ENCODE results near the gene MISP3. TPM values are rescaled to one million over a fixed set of nuclear protein-coding genes. Genes with fewer than 3 reads are reported as not detected.

The MISP3 gene
- total RNA-seq, 4 donors from 2014 or later: 9.1 to 26.2 (median 17.2) TPM

- H3K4me3 ChIP-seq (ENCODE audit: low read depth, poor library complexity, severe bottlenecking): no peak overlapping the region
- no peak for TF ChIP-seq POLR2A (IDR thresholded peaks at IDR 0.05)
- TF ChIP-seq, protein P1, sequence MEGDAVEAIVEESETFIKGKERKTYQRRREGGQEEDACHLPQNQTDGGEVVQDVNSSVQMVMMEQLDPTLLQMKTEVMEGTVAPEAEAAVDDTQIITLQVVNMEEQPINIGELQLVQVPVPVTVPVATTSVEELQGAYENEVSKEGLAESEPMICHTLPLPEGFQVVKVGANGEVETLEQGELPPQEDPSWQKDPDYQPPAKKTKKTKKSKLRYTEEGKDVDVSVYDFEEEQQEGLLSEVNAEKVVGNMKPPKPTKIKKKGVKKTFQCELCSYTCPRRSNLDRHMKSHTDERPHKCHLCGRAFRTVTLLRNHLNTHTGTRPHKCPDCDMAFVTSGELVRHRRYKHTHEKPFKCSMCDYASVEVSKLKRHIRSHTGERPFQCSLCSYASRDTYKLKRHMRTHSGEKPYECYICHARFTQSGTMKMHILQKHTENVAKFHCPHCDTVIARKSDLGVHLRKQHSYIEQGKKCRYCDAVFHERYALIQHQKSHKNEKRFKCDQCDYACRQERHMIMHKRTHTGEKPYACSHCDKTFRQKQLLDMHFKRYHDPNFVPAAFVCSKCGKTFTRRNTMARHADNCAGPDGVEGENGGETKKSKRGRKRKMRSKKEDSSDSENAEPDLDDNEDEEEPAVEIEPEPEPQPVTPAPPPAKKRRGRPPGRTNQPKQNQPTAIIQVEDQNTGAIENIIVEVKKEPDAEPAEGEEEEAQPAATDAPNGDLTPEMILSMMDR (IDR thresholded peaks at IDR 0.05): no peak
- 13 to 15% methylated on average over 15 of the region's 15 CpGs for WGBS, 2 donors
- intact Hi-C loops (cut with DNase I; ENCODE audit: low total_unique reads): no loop called here
- DNase-seq (ENCODE audit: low spot score in 2 of 2): no peak
Measured at GRCh38 chr19:14091813-14092462, 19.4 kb downstream of the MISP3 start.

DNA sequence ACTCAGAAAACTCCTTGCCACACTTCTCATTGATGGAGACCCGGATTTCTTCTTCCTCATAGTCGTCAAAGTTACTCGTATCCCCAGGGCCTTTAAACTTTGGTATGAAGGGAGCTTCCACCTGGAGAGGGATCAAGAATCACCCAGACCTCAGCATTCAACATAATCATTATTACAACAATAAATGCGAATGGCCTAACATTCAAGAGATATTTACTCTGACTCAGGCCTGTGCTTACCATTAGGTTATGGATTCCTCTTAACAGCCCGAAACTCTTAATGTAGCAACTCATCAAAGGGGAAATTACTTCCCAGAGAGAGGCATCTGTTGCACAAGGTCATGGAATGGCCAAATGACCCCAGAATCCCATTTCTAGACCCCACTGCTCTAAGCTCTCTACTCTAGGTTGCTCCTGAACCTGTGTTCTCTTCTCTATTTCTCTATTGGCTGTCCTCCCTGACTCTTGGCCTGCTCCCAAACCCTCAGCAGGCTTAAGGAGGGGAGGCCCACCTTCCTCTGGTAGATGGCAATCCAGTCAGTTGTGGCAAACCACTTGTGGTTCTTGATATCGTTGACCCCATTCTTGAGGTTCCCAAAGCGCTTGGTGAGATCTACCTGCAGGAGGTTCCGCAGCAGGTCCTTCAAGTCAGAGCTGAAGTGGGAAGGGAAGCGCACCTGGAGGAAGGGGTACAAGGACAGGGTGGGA, 20.7 kb downstream of the MISP3 start:
- no peak for DNase-seq (ENCODE audit: low spot score in 2 of 2)
- H3K4me3 ChIP-seq (ENCODE audit: low read depth, poor library complexity, severe bottlenecking): no peak overlapping the region
- intact Hi-C loops (cut with DNase I; ENCODE audit: low total_unique reads): no loop called here
- WGBS, 2 donors: 95 to 96% methylated on average over 9 of the region's 9 CpGs
- TF ChIP-seq, protein P1 (IDR thresholded peaks at IDR 0.05): no peak
- TF ChIP-seq POLR2A (IDR thresholded peaks at IDR 0.05): no peak

GRCh38 chr19:14094854-14095253, 22.3 kb downstream of the MISP3 start:
- DNase-seq (ENCODE audit: low spot score in 2 of 2): no peak
- TF ChIP-seq, protein P1 (IDR thresholded peaks at IDR 0.05): no peak
- TF ChIP-seq POLR2A (IDR thresholded peaks at IDR 0.05): no peak
- WGBS, 2 donors: 82 to 90% methylated on average over 7 of the region's 7 CpGs
- intact Hi-C loops (cut with DNase I; ENCODE audit: low total_unique reads): no loop called here
- H3K4me3 ChIP-seq (ENCODE audit: low read depth, poor library complexity, severe bottlenecking): no peak overlapping the region

DNA sequence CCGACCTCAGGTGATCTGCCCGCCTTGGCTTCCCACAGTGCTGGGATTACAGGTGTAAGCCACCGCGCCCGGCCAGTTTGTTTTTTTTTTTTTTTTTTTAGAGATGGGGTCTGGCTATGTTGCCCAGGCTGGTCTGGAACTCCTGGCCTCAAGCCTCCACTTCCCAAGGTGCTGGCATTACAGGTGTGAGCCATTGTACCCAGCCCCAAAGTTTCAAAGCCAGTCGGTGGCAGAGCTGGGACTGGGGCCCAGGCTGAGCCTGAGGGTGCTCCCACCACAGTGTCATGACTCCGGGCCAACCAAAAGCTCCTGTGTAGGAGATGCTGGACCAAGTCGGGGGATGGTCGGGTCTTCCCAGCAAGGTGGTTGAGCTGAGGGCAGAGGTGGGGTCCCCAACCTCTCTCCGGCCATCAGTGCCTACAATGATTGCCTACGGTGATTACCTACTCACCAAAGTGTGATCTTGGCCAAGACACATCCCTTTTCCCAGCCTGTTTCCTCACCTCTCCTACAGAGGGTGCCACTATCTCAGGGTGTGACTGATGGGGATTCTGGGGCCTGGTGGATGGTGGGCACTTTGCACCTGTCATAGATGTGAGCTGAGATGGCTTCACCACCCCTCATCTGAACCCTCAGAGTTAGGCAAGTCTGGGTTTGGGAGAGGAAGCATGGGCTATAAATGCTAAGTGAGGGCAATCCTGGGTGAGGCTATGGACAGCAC, 23.8 kb downstream of the MISP3 start:
- no peak for DNase-seq (ENCODE audit: low spot score in 2 of 2)
- intact Hi-C loops (cut with DNase I; ENCODE audit: low total_unique reads): no loop called here
- no peak overlapping the region for H3K4me3 ChIP-seq (ENCODE audit: low read depth, poor library complexity, severe bottlenecking)
- TF ChIP-seq, protein P1 (IDR thresholded peaks at IDR 0.05): no peak
- no peak for TF ChIP-seq POLR2A (IDR thresholded peaks at IDR 0.05)
- WGBS, 2 donors: 89 to 92% methylated on average over 11 of the region's 11 CpGs

GRCh38 chr19:14097532-14098151, 25.1 kb downstream of the MISP3 start:
- WGBS, 2 donors: 84 to 87% methylated on average over 21 of the region's 21 CpGs
- H3K4me3 ChIP-seq (ENCODE audit: low read depth, poor library complexity, severe bottlenecking): no peak overlapping the region
- TF ChIP-seq POLR2A (IDR thresholded peaks at IDR 0.05): no peak
- TF ChIP-seq, protein P1 (IDR thresholded peaks at IDR 0.05): no peak
- intact Hi-C loops (cut with DNase I; ENCODE audit: low total_unique reads): no loop called here
- no peak for DNase-seq (ENCODE audit: low spot score in 2 of 2)
